Measurements from ENCODE around the gene HDAC2. TPM values are rescaled to one million over a fixed set of nuclear protein-coding genes. Genes with fewer than 3 reads are reported as not detected.
"Not testable (repeated sequence)": the region's sequence is repeated elsewhere in the genome, so short reads cannot be mapped to it uniquely, and the experiment has no call there.

Gene HDAC2
- polyA plus RNA-seq, 1 donor from 2014 or later, result 307 TPM

GRCh38 chr6:113934101-113934500 is 36.8 kb downstream of the HDAC2 start:
- no peak for TF ChIP-seq EP300 (conservative IDR thresholded peaks at IDR 0.05; ENCODE audit: poor library complexity, severe bottlenecking)
- TF ChIP-seq POLR2AphosphoS5 (IDR thresholded peaks at IDR 0.05), result no peak
- no peak for TF ChIP-seq MXI1 (conservative IDR thresholded peaks at IDR 0.05; ENCODE audit: poor library complexity, severe bottlenecking)
- no peak for TF ChIP-seq TAF1 (IDR thresholded peaks at IDR 0.05; ENCODE audit: low read depth)
- TF ChIP-seq, protein P1, sequence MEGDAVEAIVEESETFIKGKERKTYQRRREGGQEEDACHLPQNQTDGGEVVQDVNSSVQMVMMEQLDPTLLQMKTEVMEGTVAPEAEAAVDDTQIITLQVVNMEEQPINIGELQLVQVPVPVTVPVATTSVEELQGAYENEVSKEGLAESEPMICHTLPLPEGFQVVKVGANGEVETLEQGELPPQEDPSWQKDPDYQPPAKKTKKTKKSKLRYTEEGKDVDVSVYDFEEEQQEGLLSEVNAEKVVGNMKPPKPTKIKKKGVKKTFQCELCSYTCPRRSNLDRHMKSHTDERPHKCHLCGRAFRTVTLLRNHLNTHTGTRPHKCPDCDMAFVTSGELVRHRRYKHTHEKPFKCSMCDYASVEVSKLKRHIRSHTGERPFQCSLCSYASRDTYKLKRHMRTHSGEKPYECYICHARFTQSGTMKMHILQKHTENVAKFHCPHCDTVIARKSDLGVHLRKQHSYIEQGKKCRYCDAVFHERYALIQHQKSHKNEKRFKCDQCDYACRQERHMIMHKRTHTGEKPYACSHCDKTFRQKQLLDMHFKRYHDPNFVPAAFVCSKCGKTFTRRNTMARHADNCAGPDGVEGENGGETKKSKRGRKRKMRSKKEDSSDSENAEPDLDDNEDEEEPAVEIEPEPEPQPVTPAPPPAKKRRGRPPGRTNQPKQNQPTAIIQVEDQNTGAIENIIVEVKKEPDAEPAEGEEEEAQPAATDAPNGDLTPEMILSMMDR (IDR thresholded peaks at IDR 0.05; ENCODE audit: poor library complexity, severe bottlenecking), result no peak
- TF ChIP-seq RAD21 (conservative IDR thresholded peaks at IDR 0.05), result no peak
- no peak for TF ChIP-seq REST (IDR thresholded peaks at IDR 0.05; ENCODE audit: borderline replicate concordance)
- TF ChIP-seq EZH2 (IDR thresholded peaks at IDR 0.05; ENCODE audit: borderline replicate concordance, insufficient read depth, low read length, poor library complexity, severe bottlenecking), result no peak
- TF ChIP-seq SMC3 (conservative IDR thresholded peaks at IDR 0.05; ENCODE audit: poor library complexity), result no peak
- H3K27ac ChIP-seq (ENCODE audit: low read length), result no peak overlapping the region

DNA sequence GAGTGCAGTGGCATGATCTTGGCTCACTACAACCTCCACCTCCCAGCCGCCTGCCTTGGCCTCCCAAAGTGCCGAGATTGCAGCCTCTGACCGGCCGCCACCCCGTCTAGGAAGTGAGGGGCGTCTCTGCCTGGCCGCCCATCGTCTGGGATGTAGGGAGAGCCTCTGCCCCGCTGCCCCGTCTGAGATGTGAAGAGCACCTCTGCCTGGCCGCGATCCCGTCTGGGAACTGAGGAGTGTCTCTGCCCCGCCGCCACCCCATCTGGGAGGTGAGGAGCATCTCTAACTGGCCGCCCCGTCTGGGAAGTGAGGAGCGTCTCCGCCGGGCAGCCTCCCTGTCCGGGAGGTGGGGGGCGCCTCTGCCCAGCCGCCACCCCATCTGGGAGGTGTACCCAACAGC is 39.0 kb downstream of the HDAC2 start:
- H3K4me2 ChIP-seq (ENCODE audit: low read length); H3K9me2 ChIP-seq (ENCODE audit: insufficient read depth, low read length); H3K27ac ChIP-seq (ENCODE audit: low read length); H2AFZ ChIP-seq (ENCODE audit: low read depth, low read length); H3K9me3 ChIP-seq (ENCODE audit: low read length); H3F3A ChIP-seq (ENCODE audit: insufficient read depth, low read length, poor library complexity, severe bottlenecking); H3K4me3 ChIP-seq (ENCODE audit: low read length); H3K36me3 ChIP-seq (ENCODE audit: insufficient read depth, low read length); H3K9ac ChIP-seq (ENCODE audit: low read length); H3K79me2 ChIP-seq (replicated peaks; ENCODE audit: insufficient read depth, low read length); H3K27me3 ChIP-seq (ENCODE audit: insufficient read depth, low read depth, low read length); H4K20me1 ChIP-seq (ENCODE audit: insufficient read depth): not testable (repeated sequence)

More at GRCh38 chr6:113934101-113934500, 36.8 kb downstream of the HDAC2 start:
- H4K20me1 ChIP-seq (ENCODE audit: insufficient read depth), result no peaks in the 10 kb centered on the region
- no peaks in the 10 kb centered on the region for H3K79me2 ChIP-seq (replicated peaks; ENCODE audit: insufficient read depth, low read length)
- H2AFZ ChIP-seq (ENCODE audit: low read depth, low read length), result no peak overlapping the region
- H3K4me2 ChIP-seq (ENCODE audit: low read length), result no peak overlapping the region
- H3K27me3 ChIP-seq (ENCODE audit: insufficient read depth, low read depth, low read length), result no peaks in the 10 kb centered on the region
- H3K9me3 ChIP-seq (ENCODE audit: low read length), result no peaks in the 10 kb centered on the region
- H3F3A ChIP-seq (ENCODE audit: insufficient read depth, low read length, poor library complexity, severe bottlenecking), result no peaks in the 10 kb centered on the region
- H3K9me2 ChIP-seq (ENCODE audit: insufficient read depth, low read length), result no peaks in the 10 kb centered on the region
- H3K9ac ChIP-seq (ENCODE audit: low read length), result no peak overlapping the region
- no peaks in the 10 kb centered on the region for H3K36me3 ChIP-seq (ENCODE audit: insufficient read depth, low read length)
- no peak overlapping the region for H3K4me3 ChIP-seq (ENCODE audit: low read length)

- H3K79me2 ChIP-seq (replicated peaks; ENCODE audit: insufficient read depth, low read length), result no peaks in the 10 kb centered on the region
- H3K9me3 ChIP-seq (ENCODE audit: low read length), result no peaks in the 10 kb centered on the region
- H3K27me3 ChIP-seq (ENCODE audit: insufficient read depth, low read depth, low read length), result no peaks in the 10 kb centered on the region
- no peaks in the 10 kb centered on the region for H3K9me2 ChIP-seq (ENCODE audit: insufficient read depth, low read length)
- no peak overlapping the region for H3K4me3 ChIP-seq (ENCODE audit: low read length)
- H3K4me2 ChIP-seq (ENCODE audit: low read length), result no peak overlapping the region
- no peaks in the 10 kb centered on the region for H4K20me1 ChIP-seq (ENCODE audit: insufficient read depth)
- H3K9ac ChIP-seq (ENCODE audit: low read length), result no peak overlapping the region
- H3K36me3 ChIP-seq (ENCODE audit: insufficient read depth, low read length), result no peaks in the 10 kb centered on the region
- no peak for TF ChIP-seq TAF1 (IDR thresholded peaks at IDR 0.05; ENCODE audit: low read depth)
- TF ChIP-seq, protein P1 (IDR thresholded peaks at IDR 0.05; ENCODE audit: poor library complexity, severe bottlenecking), result no peak
- TF ChIP-seq RAD21 (conservative IDR thresholded peaks at IDR 0.05), result no peak
- TF ChIP-seq EZH2 (IDR thresholded peaks at IDR 0.05; ENCODE audit: borderline replicate concordance, insufficient read depth, low read length, poor library complexity, severe bottlenecking), result no peak
- TF ChIP-seq MXI1 (conservative IDR thresholded peaks at IDR 0.05; ENCODE audit: poor library complexity, severe bottlenecking), result no peak
- no peak for TF ChIP-seq SMC3 (conservative IDR thresholded peaks at IDR 0.05; ENCODE audit: poor library complexity)
- TF ChIP-seq EP300 (conservative IDR thresholded peaks at IDR 0.05; ENCODE audit: poor library complexity, severe bottlenecking), result no peak
- no peak for TF ChIP-seq REST (IDR thresholded peaks at IDR 0.05; ENCODE audit: borderline replicate concordance)
- no peak for TF ChIP-seq POLR2AphosphoS5 (IDR thresholded peaks at IDR 0.05)
- H3F3A ChIP-seq (ENCODE audit: insufficient read depth, low read length, poor library complexity, severe bottlenecking), result no peaks in the 10 kb centered on the region
- no peak overlapping the region for H3K27ac ChIP-seq (ENCODE audit: low read length)
- H2AFZ ChIP-seq (ENCODE audit: low read depth, low read length), result no peak overlapping the region
Measured at GRCh38 chr6:113930183-113930582, 40.8 kb downstream of the HDAC2 start.
